GM12864 (cell line): ENCODE data around the gene ZNF697.

Experiments used
- DNase-seq: peaks from one replicate; pipeline ENCODE4 v3.0.0-alpha.2; 2011; ENCODE audit warnings: low read depth
- H3K4me3 ChIP-seq: 2 replicates; pipeline ENCODE4 v1.5.1; 2011; ENCODE audit warnings: mild to moderate bottlenecking, low read depth, low read length, control low read depth
- CTCF ChIP-seq: IDR thresholded peaks from 2 replicates; pipeline ENCODE4 v1.5.1; 2011; ENCODE audit warnings: low read depth, mild to moderate bottlenecking, moderate library complexity, low read length, control low read depth, inconsistent platforms; ENCODE audit errors: missing control alignments

Gene ZNF697

GRCh38 chr1:119664067-119664466, 16.0 kb upstream of the ZNF697 start:
- no peak overlapping the region for H3K4me3 ChIP-seq
- TF ChIP-seq CTCF = no peak
- no peak for DNase-seq

GRCh38 chr1:119662034-119662437, 14.0 kb upstream of the ZNF697 start:
- no peak for TF ChIP-seq CTCF
- no peak overlapping the region for H3K4me3 ChIP-seq
- DNase-seq = no peak

- DNase-seq = no peak
- no peak overlapping the region for H3K4me3 ChIP-seq
- no peak for TF ChIP-seq CTCF
These were observed 12.4 kb upstream of the ZNF697 start for GRCh38 chr1:119660253-119661083.

GRCh38 chr1:119659628-119660027, 11.6 kb upstream of the ZNF697 start:
- no peak for TF ChIP-seq CTCF
- no peak for DNase-seq
- H3K4me3 ChIP-seq = no peak overlapping the region

- no peak for DNase-seq
- no peak for TF ChIP-seq CTCF
These were observed 8.4 kb upstream of the ZNF697 start for GRCh38 chr1:119656410-119656955.

GRCh38 chr1:119655154-119655553, 7.1 kb upstream of the ZNF697 start:
- DNase-seq = no peak
- TF ChIP-seq CTCF = no peak
- no peak overlapping the region for H3K4me3 ChIP-seq

More at GRCh38 chr1:119656410-119656955, 8.4 kb upstream of the ZNF697 start:
- no peak overlapping the region for H3K4me3 ChIP-seq

- no peak overlapping the region for H3K4me3 ChIP-seq
- no peak for DNase-seq
- TF ChIP-seq CTCF = no peak
These were observed 5.7 kb upstream of the ZNF697 start for GRCh38 chr1:119653839-119654170.
